SU-DHL-6 (cell line): ENCODE data around the gene MASP1.

Experiments used
- EZH2phosphoT487 ChIP-seq: fragments of 200-600 bp; sonication (generic), shearing (Covaris generic); conservative IDR thresholded peaks from 2 replicates; pipeline ENCODE4 v1.6.1; 2018; ENCODE audit warnings: mild to moderate bottlenecking, antibody characterized with exemption, low read length, moderate library complexity, mixed read lengths
- TF ChIP-seq, protein P1 (sequence below): fragments of 200-600 bp; sonication (generic); IDR thresholded peaks from one replicate; pipeline ENCODE4 v1.5.1; 2017; ENCODE audit warnings: antibody characterized with exemption, mild to moderate bottlenecking, low read length, moderate library complexity; ENCODE audit not compliant: insufficient read depth, poor library complexity, severe bottlenecking

DNA sequence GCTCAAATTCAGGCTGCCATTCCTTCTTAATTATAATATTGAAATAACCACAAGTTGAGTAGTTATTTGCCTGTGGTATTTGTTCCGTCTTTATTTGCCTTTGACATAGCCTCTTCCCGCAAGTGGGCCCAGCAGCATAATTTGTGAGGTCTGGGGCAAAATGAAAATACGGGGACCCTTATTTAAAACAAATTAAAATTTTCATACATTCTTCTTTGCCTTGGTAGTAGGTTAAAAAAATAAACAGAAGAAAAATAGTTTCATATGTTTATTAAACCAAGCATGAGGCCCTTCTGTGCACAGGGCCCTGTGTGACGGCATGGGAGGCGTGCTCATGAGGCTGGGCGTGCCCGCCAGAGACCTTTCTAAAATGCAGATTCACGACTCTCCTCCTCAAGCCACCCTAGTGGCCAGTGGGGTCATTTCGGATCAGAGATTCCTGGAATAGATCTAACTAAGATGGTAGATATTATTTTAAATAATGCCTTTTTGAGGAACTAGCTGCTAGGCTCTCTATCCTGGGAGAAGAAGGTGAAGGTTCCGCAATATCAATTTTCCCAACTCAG lies 35.4 kb downstream of the MASP1 start:
- TF ChIP-seq, protein P1, sequence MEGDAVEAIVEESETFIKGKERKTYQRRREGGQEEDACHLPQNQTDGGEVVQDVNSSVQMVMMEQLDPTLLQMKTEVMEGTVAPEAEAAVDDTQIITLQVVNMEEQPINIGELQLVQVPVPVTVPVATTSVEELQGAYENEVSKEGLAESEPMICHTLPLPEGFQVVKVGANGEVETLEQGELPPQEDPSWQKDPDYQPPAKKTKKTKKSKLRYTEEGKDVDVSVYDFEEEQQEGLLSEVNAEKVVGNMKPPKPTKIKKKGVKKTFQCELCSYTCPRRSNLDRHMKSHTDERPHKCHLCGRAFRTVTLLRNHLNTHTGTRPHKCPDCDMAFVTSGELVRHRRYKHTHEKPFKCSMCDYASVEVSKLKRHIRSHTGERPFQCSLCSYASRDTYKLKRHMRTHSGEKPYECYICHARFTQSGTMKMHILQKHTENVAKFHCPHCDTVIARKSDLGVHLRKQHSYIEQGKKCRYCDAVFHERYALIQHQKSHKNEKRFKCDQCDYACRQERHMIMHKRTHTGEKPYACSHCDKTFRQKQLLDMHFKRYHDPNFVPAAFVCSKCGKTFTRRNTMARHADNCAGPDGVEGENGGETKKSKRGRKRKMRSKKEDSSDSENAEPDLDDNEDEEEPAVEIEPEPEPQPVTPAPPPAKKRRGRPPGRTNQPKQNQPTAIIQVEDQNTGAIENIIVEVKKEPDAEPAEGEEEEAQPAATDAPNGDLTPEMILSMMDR, result no peak
- no peak for TF ChIP-seq EZH2phosphoT487
